HG03520 (cell line): ENCODE measurements around the gene NCAPG2.

ENCODE experiments used
- ATAC-seq: cut with Tn5 transposase; IDR thresholded peaks from one replicate; pipeline ENCODE4 v1.9.1; 2021; ENCODE audit warnings: mild to moderate bottlenecking, moderate library complexity; ENCODE audit not compliant: unreplicated experiment

Gene NCAPG2

DNA sequence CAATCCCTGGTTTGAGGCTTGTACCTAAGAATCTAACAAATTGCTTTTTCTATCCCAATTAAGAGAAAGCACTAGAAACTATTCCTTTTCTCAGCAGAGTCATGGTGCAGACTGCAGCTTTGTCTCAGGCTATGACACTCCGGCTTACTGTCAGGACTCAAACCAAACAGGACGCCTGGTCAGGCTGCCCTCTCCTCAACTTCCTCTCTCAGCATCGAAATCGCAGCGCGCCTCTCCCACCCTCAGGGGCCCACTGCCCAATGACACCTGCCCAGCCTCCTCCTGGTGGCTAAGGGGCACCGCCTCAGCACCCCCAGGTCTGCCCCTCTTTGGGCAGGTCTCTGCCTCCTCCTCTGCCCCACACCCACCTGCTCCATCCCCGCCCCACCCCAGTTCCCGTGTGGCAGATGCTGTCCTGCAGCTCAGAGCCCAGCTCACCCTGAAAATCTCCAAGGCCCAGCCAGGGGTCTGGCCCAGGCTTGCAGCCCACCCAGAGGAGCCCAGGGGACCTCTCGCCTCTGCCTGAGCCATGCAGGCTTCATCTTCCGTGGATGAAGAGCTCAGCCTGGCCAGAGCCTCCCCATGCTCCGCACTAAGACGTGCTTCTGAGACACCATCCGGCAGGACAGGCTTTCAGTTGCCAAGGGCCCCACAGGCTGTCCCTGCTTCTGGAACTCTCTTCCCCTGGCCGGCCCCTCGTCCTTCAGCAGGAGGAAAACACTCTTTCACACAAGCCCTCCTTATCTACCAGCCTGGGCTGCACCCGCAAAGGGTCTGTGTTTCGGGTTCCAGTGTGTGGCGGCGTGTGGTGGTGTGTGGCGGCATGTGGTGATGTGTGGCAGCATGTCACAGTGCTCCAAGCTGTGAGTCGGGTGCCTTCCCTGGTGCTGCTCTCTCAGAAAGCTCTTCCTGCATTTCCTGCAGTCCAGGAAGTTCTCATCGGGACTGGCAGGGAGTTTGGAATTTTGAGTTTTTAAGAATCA is 100.5 kb downstream of the NCAPG2 start:
- peak; percentile 31 for ATAC-seq

DNA sequence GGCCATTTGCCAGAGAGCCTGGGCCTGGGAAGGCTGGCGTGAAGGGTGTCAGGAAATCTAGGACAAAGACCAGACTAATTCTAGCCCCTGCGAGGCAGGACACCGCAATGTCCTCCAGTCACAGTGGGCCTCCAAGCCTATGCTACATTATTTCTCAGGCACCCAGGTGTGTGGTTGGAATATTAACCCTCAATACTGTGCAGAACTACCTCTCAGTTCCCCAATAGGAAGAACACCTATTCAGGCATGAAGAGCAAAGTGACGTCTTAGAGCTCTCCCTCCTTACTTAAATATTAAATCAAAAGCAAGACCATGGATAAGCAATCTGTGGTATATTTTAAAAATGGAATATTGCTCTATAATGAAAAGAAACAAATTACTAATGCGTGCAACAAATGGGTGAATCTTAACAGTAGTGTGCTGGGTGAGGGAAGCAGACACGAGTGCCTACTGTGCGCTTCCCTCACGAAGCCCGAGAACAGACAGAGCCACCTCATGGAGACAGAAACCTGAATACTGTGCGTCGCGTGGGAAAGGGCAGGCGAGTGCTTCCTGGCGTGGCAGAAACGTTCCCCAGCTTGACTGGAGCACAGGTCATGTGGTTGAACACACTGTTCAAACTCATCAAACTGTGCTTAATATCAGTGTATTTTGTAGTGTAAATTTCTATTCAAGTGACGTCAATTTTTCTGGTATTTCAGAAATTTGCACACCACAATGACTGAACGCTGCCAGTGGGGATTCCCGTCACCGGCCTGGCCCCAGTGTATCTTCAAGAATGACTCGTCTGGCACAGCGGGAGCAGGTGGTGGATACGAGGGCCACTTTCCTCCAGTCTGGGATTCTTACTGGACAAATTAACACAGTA is 101.5 kb downstream of the NCAPG2 start:
- ATAC-seq: peak; percentile 61

DNA sequence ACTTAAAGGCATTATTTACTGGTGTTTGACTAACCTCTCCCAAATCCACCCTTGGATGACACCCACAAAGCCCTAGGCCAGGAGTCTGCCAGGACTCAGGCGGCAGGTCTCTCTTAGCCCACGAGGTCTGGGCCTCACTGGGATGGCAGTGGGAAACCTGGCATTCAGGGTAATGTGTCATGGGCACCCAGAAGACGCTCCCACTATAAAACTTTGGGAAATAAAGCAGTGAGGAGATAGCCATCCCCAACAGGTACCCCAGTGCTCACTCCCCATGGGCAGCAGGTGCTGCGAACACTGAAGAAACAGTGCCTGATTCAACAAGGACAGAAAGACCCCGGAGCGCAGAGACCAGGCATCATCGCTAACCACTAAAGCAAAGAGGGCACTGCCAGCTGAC is 102.6 kb downstream of the NCAPG2 start:
- ATAC-seq: no peak

DNA sequence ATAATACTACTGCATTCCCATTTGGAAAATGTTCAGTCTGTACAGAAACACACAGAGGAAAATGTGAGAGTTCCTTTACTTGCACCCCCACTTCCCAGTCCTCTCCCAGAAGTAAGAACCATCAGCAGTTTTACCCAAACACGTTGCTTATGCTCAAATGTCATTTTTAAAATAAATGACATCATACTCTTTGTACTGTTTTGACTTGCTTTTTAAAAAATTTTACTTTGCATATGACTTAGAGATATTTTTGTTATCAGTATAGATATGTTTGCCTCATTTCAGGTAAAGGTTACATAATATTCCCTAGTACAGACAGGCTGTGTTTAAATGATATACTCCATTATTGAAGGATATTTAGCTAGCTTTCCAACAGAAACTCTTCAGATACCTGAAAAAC is 103.5 kb downstream of the NCAPG2 start:
- no peak for ATAC-seq

DNA sequence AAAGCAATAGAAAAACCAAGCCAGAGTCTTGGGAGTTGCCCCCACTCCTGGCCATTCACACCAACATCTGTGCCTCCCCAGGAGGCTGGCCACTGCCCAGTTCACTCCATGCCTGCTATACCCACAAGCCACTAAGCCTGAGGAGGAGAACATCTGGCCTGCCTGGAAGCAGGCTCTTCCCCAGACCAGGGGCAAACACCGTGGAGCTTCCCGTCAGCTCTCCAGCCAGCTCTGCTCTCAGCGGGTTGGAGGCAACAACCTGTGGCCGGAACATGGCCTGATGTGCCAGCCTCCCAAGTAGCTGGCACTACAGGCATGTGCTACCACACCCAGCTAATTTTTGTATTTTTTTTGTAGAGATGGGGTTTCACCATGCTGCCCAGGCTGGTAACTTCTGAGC is 107.9 kb downstream of the NCAPG2 start:
- no peak for ATAC-seq

DNA sequence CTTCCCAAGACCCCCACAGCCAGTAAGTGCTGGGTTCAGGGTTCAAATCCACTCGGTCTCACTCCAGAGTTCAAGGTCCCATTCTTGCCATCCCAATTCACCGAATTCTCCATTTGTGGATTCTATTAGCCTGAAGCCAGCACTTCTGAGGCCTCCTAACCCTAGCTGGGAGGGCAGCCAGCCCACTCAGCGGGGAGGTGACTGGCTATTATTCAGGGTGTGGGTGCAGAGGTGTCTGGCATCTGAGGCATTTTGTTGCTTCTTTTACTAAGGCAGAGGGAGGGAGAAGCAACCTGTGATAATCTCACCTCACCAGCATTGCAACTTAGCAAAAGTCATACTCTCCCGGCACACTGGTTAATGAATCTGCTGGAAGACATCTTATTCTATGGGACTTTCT is 108.3 kb downstream of the NCAPG2 start:
- ATAC-seq: no peak

DNA sequence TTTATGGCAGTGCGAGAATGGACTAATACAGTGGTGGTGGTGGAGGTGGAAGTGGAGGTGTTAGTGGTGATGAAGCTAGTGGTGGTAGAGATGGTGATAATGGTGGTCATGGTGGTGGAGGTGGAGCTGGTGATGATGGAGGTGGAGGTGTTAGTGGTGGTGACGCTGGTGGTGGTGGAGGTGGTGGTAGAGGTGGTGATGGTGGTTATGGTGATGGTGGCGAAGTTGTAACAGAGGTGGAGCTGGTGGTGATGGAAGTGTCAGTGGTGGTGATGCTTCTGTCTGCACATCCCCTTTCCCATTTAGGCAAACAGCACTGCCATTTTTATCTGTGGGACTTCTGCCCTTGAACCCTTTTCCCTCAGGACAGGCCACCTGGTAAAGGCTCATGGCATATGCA is 109.5 kb downstream of the NCAPG2 start:
- no peak for ATAC-seq

DNA sequence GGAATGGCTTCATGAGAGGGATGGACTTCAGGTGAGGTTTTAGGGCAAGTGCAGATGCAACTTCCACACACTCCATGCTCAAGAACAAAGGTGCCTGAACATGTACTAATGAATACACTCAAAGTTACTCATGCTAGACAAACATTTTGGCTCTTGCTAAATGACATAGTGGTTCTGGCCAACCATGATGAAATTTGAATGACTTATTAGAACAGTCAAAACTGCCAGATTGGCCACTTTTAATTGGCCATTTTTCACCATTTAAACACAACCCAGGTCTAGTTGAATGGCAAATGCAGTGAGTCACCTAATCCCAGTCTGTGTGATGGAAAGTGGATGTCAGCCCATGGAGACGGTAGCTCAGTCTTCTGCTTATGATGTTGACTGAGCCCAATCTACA is 112.1 kb downstream of the NCAPG2 start:
- ATAC-seq: no peak

DNA sequence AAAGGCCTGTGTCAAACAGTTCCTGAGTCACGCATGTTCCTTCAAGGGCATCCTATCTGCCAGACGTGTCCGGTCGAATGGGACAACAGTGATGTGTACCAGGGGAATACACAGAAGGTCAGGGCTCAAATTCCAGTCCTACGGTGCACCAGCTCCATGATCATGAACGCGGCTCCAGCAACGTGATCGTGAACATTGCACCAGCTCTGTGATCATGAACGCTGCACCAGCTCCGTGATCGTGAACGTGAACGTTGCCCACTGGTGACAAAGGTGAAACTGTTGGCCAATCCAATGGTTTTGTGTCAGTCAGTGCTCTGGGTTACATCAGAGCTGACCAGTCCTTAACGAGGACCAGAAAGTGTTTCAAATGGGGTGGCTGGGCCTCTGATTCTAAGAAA is 112.7 kb downstream of the NCAPG2 start:
- no peak for ATAC-seq

DNA sequence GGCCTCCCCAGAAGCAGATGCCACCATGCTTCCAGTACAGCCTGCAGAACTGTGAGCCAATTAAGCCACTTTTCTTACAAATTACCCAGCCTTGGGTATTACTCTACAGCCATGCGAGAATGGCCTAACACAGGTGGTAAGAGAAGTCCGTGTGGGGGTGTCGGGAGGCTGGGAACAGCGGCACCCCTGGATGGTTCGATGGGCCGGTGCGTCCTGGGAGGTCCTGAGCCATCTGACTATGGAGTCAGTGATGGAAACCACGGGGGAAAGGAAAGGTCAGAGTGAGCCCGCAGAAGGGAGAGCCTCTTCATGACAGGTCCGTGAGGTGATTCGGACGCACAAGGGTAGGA is 114.4 kb downstream of the NCAPG2 start:
- no peak for ATAC-seq

DNA sequence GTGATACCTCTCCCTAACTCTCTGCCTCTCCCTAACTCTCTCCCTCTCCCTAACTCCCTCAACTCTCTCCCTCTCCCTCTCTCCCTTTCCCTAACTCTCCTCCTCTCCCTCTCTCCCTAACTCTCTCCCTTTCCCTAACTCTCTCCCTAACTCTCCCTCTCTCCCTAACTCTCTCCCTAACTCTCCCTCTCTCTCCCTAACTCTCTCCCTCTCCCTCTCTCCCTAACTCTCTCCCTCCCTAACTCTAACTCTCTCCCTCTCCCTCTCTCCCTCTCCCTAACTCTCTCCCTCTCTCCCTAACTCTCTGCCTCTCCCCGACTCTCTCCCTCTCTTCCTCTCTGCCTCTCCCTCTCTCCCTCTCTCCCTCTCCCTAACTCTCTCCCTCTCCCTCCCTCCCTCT is 115.0 kb downstream of the NCAPG2 start:
- ATAC-seq: no peak

DNA sequence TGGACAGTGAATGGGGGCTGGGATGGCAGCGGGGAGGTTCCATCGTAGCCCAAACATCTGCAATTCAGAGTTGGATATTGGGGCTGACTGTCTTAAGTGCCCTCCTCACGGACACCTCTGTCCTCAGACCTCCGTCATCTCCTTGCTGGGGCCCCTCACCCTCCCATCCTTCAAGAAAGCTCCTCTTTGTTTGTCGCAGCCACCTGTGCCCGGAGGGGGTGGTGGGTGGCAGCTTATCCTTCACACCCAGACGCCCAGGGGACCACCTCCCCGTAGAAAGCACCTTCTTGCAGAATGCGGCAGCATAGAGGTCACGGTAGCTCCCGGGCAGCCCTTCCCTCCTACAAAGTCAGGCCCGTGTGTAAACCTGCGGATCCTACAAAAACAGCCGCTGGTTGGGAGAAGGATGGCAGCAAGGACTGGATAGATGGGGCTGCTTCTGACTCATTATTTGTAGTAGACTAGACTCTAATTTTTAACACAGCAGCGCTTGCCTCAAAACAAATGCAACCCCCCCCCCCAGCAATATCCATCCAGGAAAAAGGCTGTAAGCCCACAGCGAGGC is 115.6 kb downstream of the NCAPG2 start:
- ATAC-seq: no peak

DNA sequence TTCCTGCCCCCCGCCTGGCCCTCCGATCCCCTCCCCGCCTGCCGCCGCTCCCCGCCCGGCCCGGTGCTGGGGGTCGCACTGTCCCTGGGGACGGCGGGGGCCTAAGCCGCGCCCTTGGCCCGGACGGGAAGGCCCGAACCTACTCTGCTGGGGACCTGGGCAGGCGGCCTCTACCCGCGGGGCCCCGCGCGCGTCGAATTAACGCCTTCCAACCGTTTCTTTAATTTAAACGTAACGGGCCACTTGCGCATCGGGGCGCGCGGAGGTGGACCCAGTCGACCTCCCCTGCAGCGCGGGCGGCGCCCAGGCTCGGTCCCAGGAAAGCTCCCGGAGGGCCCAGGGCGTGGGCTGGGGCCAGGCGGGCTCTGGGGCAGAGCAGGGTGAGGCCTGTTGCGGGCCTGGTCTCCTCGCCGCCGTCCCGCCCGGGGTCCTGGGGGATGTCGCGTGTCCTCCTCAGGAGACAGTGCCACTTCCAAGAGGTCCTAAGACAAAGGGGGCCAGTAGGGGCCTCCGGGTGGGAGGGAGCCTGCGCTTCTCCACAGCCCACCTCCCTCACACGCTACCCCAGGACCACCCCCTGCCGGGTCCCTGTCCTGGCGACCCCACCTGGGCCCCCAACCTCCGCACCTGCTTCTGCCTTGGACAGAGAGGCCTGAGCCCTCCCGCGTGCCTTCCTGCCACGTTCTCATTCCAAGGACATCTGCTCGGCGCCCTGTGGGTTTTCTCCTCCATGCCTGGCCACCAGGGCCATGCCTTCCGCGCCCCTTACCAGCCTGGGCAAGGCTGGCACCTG is 116.3 kb downstream of the NCAPG2 start:
- ATAC-seq: no peak

DNA sequence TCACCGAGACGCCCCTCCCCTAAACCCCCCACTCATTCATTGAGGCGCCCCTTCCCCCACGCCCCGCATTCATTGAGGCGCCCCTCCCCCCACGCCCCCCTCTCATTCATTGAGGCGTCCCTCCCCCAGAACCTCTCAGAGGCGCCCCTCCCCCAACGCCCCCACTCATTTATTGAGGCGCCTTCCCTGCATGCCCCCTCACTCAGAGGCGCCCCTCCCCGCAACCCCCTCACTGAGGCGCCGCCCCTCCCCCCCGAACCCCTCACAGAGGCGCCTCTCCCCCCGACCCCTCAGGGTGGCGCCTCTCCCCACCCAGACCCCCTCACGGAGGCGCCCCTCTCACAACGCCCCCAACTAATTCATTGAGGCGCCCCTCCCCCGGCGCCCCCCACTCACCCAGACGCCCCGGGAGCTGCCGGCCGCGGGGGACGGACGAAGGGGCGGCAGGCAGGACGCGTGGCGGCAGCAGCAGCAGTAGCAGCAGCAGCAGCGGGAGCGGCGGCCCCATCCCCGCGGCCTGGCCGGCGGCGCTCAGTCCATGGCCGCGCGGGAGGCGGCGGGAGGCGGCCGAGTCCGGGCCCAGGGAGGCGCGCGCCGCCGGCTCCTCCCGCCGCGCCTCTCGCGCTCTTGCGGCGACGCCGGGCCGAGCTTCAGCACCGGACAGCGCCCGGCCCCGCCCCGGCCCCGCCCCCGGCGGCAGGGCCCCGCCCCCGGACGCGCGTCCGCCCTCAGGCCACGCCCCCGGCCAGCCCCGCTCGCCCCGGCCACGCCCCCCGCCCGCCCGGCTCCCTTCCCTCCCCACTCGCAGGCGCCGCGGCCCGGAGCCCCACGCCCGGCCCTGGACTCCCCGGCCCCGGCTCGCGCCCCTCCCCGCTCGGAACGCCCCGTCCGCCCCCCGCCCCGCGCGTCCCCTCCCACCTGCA is 117.2 kb downstream of the NCAPG2 start, which contains the start of gene PTPRN2:
TSS of gene PTPRN2 (minus strand) at position 662 of the 923 bp plus-strand sequence.
- ATAC-seq: no peak

DNA sequence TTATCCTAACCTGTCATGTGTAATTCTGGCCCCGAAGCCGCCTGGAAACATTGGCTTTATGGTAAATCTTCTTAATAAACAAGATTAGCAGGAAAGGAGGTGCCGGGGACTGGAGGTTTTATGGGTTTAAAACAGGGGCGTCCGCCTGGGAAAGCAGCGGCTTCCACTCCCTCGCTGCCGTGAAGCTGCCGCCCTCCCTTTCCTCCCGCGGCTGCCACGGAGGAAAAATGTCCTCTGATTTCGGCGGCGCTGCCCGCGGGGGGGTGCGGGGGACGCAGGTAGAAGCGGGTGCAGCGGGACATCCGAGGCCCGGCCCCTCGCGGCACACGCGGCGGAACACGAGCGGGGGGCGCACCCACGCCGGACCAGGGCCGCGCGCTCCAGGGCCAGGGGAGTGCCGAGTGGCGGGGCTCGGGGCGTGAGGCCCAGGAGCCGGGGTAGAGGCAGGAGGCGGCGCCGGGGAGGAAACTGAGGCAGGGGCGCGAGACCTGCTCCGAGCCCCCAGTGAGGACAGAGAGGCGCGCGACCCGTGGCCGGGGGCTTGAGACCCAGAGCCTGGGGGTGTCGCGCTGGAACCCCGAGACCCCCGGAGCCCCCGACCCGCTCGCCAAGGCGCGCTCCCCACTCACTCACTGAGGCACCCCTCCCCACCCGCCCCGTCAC is 118.0 kb downstream of the NCAPG2 start:
- ATAC-seq: no peak

DNA sequence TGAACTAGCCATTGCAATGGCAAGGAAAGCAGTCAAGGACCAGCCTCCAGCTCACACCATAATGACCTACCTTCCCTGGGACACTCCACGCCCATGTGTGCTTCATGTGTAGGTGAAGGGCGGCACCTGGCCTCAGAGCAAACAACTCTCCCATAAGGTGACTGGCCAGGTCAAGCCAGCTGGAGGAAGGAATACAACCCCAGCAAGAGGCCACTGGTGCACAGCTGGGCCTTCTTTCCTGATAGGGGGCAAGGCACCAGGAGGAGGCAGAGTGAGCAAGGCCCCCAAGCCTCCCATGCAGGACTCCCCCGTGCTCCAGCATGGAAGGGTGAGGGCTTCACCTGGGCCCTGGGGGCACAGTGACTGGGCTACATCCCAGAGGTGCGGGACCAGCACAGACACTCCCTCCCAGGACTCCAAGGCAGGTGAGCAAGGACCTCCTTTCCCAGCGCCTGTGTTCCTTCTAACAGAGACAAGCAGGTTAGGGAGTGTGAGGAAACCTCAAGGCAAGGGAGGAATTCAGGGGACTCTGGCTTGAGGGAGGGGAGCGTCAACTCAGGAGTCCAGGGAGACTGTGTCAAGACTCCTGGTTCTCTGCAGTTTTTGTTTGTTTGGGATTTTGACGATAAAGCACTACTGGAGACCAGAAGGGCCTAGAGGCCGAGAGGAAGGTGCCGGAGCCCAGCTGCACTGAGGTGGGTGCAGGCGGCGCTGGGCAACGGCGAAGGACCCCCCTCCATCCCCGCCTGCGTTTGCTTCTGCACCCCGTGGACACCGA is 118.7 kb downstream of the NCAPG2 start:
- no peak for ATAC-seq

DNA sequence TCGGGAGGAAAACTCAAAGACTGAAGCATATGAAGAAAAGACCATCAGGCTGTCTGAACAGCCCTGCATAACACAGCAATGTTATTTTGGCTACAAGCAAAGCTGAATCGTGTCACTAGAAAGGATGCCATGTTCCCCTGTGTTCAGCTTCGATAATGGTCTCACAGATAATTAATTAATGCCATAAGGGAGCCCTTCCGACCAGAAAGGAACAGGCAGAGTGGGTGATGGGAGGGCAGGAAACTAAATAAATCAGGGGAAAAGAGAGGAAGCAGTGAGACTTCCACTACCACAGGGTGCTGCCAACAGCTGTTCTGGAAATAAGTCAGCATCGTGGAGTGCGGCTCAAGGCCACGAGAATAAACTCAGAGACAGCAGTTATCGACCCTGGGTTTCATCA is 120.2 kb downstream of the NCAPG2 start:
- no peak for ATAC-seq

DNA sequence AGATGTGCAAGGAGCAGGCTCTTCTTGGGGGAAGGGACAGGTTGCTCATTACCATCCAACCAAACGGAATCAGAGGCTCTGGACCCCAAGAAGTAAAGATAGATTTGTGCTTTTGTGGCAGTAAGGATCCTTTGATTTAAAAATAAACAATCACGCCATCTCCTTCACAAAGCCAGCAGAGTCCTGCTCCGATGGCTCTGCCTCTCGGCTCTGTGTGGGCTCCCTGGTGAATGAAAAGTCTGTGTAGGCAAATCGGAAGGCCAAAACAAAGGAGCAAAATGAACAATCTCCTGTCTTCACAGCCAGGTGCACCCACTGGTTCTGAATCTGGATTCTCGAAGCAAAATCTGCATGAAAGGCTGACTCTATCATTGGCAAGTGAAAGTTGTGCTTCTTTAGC is 120.8 kb downstream of the NCAPG2 start:
- ATAC-seq: no peak
